ENCODE results near the gene SARS2. TPM values are rescaled to one million over a fixed set of nuclear protein-coding genes. Genes with fewer than 3 reads are reported as not detected.

The SARS2 gene
- total and polyA plus RNA-seq, 5 donors, result 15.5 to 20.3 (median 17.2) TPM

GRCh38 chr19:38928391-38929001 is 2.1 kb downstream of the SARS2 start:
- intact Hi-C loops (cut with DNase I), result loop anchor here in 1 of 4 donors (10.0 kb wide), 1 partner anchor 304 kb away; no protein-coding TSS in a partner anchor
- Histone ChIP-seq H3K4me3 (ENCODE audit: low read length) (no peak overlapping the region), H3K9me3 (ENCODE audit: control insufficient read depth, low read length) (no peaks in the 10 kb centered on the region), H3K27me3 (ENCODE audit: control insufficient read depth, insufficient read depth) (no peaks in the 10 kb centered on the region), H3K4me1 (ENCODE audit: control insufficient read depth, insufficient read depth, low read length) (no peaks in the 10 kb centered on the region), H3K27ac (ENCODE audit: low read length) (no peak overlapping the region)
- DNase-seq, result no peak
- ATAC-seq, result no peak
- 78% methylated on average over 4 of the region's 4 CpGs for WGBS

- WGBS, result 94% methylated on average over 7 of the region's 7 CpGs
- ATAC-seq (no peak), DNase-seq (no peak)
- no peak overlapping the region for H3K4me3 ChIP-seq (ENCODE audit: low read length)
- intact Hi-C loops (cut with DNase I), result loop anchor here in 1 of 4 donors (10.0 kb wide), 1 partner anchor 300 kb away; no protein-coding TSS in a partner anchor
- H3K4me1 ChIP-seq (ENCODE audit: control insufficient read depth, insufficient read depth, low read length), result no peaks in the 10 kb centered on the region
- no peak overlapping the region for H3K27ac ChIP-seq (ENCODE audit: low read length)
- H3K27me3 ChIP-seq (ENCODE audit: control insufficient read depth, insufficient read depth), result no peaks in the 10 kb centered on the region
- H3K9me3 ChIP-seq (ENCODE audit: control insufficient read depth, low read length), result no peaks in the 10 kb centered on the region
Observed at GRCh38 chr19:38924388-38924787, 6.2 kb downstream of the SARS2 start.

- H3K4me1 ChIP-seq (ENCODE audit: control insufficient read depth, insufficient read depth, low read length), result no peaks in the 10 kb centered on the region
- no peak for DNase-seq
Observed at GRCh38 chr19:38922482-38922881, 8.1 kb downstream of the SARS2 start.

GRCh38 chr19:38921420-38922274 is 8.9 kb downstream of the SARS2 start:
- no peak overlapping the region for H3K27ac ChIP-seq (ENCODE audit: low read length)
- ATAC-seq (no peak), DNase-seq (peak in 1 of 3 donors; percentile 37)
- WGBS, result 91% methylated on average over 20 of the region's 20 CpGs
- H3K4me3 ChIP-seq (ENCODE audit: low read length), result no peak overlapping the region
- H3K9me3 ChIP-seq (ENCODE audit: control insufficient read depth, low read length), result no peaks in the 10 kb centered on the region
- no peaks in the 10 kb centered on the region for H3K4me1 ChIP-seq (ENCODE audit: control insufficient read depth, insufficient read depth, low read length)
- H3K27me3 ChIP-seq (ENCODE audit: control insufficient read depth, insufficient read depth), result no peaks in the 10 kb centered on the region
- intact Hi-C loops (cut with DNase I), result loop anchor here in 1 of 4 donors (10.0 kb wide), 1 partner anchor 297 kb away; no protein-coding TSS in a partner anchor

More at GRCh38 chr19:38922482-38922881, 8.1 kb downstream of the SARS2 start:
- H3K27ac ChIP-seq (ENCODE audit: low read length), result no peak overlapping the region
- no peaks in the 10 kb centered on the region for H3K9me3 ChIP-seq (ENCODE audit: control insufficient read depth, low read length)
- H3K4me3 ChIP-seq (ENCODE audit: low read length), result no peak overlapping the region
- intact Hi-C loops (cut with DNase I), result loop anchor here in 1 of 4 donors (10.0 kb wide), 1 partner anchor 298 kb away; no protein-coding TSS in a partner anchor
- no peaks in the 10 kb centered on the region for H3K27me3 ChIP-seq (ENCODE audit: control insufficient read depth, insufficient read depth)
- WGBS, result 87% methylated on average over 5 of the region's 5 CpGs
- ATAC-seq, result no peak

- DNase-seq (no peak), ATAC-seq (no peak)
- 66% methylated on average over 14 of the region's 14 CpGs for WGBS
- no peaks in the 10 kb centered on the region for H3K4me1 ChIP-seq (ENCODE audit: control insufficient read depth, insufficient read depth, low read length)
- intact Hi-C loops (cut with DNase I), result loop anchor here in 1 of 4 donors (10.0 kb wide), 1 partner anchor 296 kb away; no protein-coding TSS in a partner anchor
- H3K9me3 ChIP-seq (ENCODE audit: control insufficient read depth, low read length), result no peaks in the 10 kb centered on the region
- no peaks in the 10 kb centered on the region for H3K27me3 ChIP-seq (ENCODE audit: control insufficient read depth, insufficient read depth)
- H3K27ac ChIP-seq (ENCODE audit: low read length), result no peak overlapping the region
- no peak overlapping the region for H3K4me3 ChIP-seq (ENCODE audit: low read length)
Observed at GRCh38 chr19:38920602-38921419, 9.8 kb downstream of the SARS2 start.

GRCh38 chr19:38919837-38920601 is 10.5 kb downstream of the SARS2 start:
- WGBS, result 58% methylated on average over 21 of the region's 21 CpGs
- Histone ChIP-seq H3K9me3 (ENCODE audit: control insufficient read depth, low read length) (no peaks in the 10 kb centered on the region), H3K4me3 (ENCODE audit: low read length) (no peak overlapping the region), H3K27me3 (ENCODE audit: control insufficient read depth, insufficient read depth) (no peaks in the 10 kb centered on the region), H3K27ac (ENCODE audit: low read length) (no peak overlapping the region), H3K4me1 (ENCODE audit: control insufficient read depth, insufficient read depth, low read length) (no peaks in the 10 kb centered on the region)
- intact Hi-C loops (cut with DNase I), result loop anchor here in 1 of 4 donors (10.0 kb wide), 1 partner anchor 295 kb away; no protein-coding TSS in a partner anchor
- ATAC-seq (no peak), DNase-seq (peak in 1 of 3 donors; percentile 47)

GRCh38 chr19:38918526-38918925 is 12.0 kb downstream of the SARS2 start:
- intact Hi-C loops (cut with DNase I), result no loop called here
- no peaks in the 10 kb centered on the region for H3K9me3 ChIP-seq (ENCODE audit: control insufficient read depth, low read length)
- DNase-seq (no peak), ATAC-seq (no peak)
- H3K4me3 ChIP-seq (ENCODE audit: low read length), result no peak overlapping the region
- no peak overlapping the region for H3K27ac ChIP-seq (ENCODE audit: low read length)
- 88% methylated on average over 10 of the region's 10 CpGs for WGBS
- no peaks in the 10 kb centered on the region for H3K4me1 ChIP-seq (ENCODE audit: control insufficient read depth, insufficient read depth, low read length)
- H3K27me3 ChIP-seq (ENCODE audit: control insufficient read depth, insufficient read depth), result no peaks in the 10 kb centered on the region

- H3K4me3 ChIP-seq (ENCODE audit: low read length), result no peak overlapping the region
- 78% methylated on average over 13 of the region's 13 CpGs for WGBS
- no peak overlapping the region for H3K27ac ChIP-seq (ENCODE audit: low read length)
- ATAC-seq (peak in 1 of 2 donors; percentile 4), DNase-seq (peak in 1 of 3 donors; percentile 48)
- H3K4me1 ChIP-seq (ENCODE audit: control insufficient read depth, insufficient read depth, low read length), result no peaks in the 10 kb centered on the region
- no peaks in the 10 kb centered on the region for H3K27me3 ChIP-seq (ENCODE audit: control insufficient read depth, insufficient read depth)
- H3K9me3 ChIP-seq (ENCODE audit: control insufficient read depth, low read length), result no peaks in the 10 kb centered on the region
- intact Hi-C loops (cut with DNase I), result no loop called here
Observed at GRCh38 chr19:38917921-38918491, 12.6 kb downstream of the SARS2 start.

GRCh38 chr19:38917516-38917915 is 13.0 kb downstream of the SARS2 start:
- Histone ChIP-seq H3K27ac (ENCODE audit: low read length) (no peak overlapping the region), H3K4me3 (ENCODE audit: low read length) (no peak overlapping the region), H3K27me3 (ENCODE audit: control insufficient read depth, insufficient read depth) (no peaks in the 10 kb centered on the region), H3K4me1 (ENCODE audit: control insufficient read depth, insufficient read depth, low read length) (no peaks in the 10 kb centered on the region), H3K9me3 (ENCODE audit: control insufficient read depth, low read length) (no peaks in the 10 kb centered on the region)
- ATAC-seq (no peak), DNase-seq (no peak)
- intact Hi-C loops (cut with DNase I), result no loop called here
- WGBS, result 66% methylated on average over 9 of the region's 9 CpGs

Measured in right cardiac atrium (tissue), 5 donors.